Progenitor cell of endocrine pancreas (in vitro differentiated cells): ENCODE measurements around the gene ATP10B. TPM values are rescaled to one million over a fixed set of nuclear protein-coding genes. Genes with fewer than 3 reads are reported as not detected.

ENCODE experiments used
- DNase-seq: peaks from one replicate; pipeline ENCODE4 v3.0.0; 2021; ENCODE audit warnings: low spot score; ENCODE audit not compliant: unreplicated experiment
- H3K27ac Mint-ChIP-seq: 2 replicates; pipeline ENCODE4 v1.8.0; 2021; ENCODE audit warnings: mild to moderate bottlenecking, moderate library complexity, mixed read lengths
- H3K27me3 Mint-ChIP-seq: 2 replicates; pipeline ENCODE4 v1.8.0; 2021; ENCODE audit warnings: mixed read lengths
- H3K36me3 Mint-ChIP-seq: 2 replicates; pipeline ENCODE4 v1.8.0; 2022; ENCODE audit warnings: mixed read lengths; ENCODE audit not compliant: insufficient read depth
- H3K4me1 Mint-ChIP-seq: 2 replicates; pipeline ENCODE4 v1.8.0; 2021; ENCODE audit warnings: low read depth, mixed read lengths
- H3K4me3 Mint-ChIP-seq: 2 replicates; pipeline ENCODE4 v1.8.0; 2021; ENCODE audit warnings: low read depth, mild to moderate bottlenecking, moderate library complexity, mixed read lengths
- H3K9me3 Mint-ChIP-seq: 2 replicates; pipeline ENCODE4 v1.8.0; 2021; ENCODE audit warnings: low read depth, mixed read lengths
- total RNA-seq: library from RNA; stranded (reverse); gene quantifications from 2 replicates; pipeline ENCODE4 v1.2.1, GENCODE V29; 2021
- TF ChIP-seq, protein P1 (sequence below): fragments of 200-600 bp; sonication (generic); IDR thresholded peaks from one replicate; pipeline ENCODE4 v1.5.0; 2021; ENCODE audit warnings: antibody characterized with exemption, mild to moderate bottlenecking; ENCODE audit not compliant: unreplicated experiment

ATP10B gene
- total RNA-seq, 1 donor from 2014 or later = 1.7 TPM

DNA sequence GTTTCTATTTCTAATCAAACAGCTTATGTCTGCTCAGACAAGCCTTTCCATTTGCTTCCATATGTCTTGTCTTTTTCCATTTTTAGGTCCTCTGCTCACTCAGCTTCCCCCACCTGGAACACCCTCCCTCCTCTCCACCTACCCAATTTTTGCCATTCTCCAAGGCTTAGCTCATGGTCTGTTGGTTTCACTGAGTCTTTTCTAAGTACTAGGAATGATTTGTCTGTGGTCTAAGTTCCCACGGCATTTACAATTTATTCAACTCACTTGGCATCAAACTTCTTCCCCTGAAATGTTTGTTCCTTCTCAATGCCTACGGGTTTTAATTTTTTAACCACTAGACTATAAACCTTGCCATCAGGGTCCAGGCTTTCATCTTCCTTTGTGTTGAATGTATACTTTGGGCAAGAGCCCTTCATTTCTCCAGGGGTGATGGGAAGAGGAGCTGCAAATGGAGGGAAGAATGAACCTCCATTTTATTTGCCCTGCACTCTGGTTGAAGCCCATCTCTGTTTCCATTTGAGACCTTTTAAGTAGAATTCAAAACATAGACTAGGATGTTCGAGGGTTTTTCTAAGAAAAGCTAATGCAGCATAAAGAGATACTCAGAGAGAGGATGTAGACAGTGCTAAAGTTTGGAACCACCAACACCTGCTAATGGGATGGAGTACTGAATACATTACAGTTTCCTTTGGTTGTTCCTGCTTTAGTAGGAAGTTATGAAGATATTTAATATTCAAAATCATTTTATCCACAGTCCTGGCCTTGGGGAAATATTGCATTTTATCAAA is 326.3 kb downstream of the ATP10B start:
- no peak overlapping the region for H3K4me3 Mint-ChIP-seq
- no peaks in the 10 kb centered on the region for H3K9me3 Mint-ChIP-seq
- TF ChIP-seq, protein P1, sequence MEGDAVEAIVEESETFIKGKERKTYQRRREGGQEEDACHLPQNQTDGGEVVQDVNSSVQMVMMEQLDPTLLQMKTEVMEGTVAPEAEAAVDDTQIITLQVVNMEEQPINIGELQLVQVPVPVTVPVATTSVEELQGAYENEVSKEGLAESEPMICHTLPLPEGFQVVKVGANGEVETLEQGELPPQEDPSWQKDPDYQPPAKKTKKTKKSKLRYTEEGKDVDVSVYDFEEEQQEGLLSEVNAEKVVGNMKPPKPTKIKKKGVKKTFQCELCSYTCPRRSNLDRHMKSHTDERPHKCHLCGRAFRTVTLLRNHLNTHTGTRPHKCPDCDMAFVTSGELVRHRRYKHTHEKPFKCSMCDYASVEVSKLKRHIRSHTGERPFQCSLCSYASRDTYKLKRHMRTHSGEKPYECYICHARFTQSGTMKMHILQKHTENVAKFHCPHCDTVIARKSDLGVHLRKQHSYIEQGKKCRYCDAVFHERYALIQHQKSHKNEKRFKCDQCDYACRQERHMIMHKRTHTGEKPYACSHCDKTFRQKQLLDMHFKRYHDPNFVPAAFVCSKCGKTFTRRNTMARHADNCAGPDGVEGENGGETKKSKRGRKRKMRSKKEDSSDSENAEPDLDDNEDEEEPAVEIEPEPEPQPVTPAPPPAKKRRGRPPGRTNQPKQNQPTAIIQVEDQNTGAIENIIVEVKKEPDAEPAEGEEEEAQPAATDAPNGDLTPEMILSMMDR = no peak
- DNase-seq = no peak
- H3K27me3 Mint-ChIP-seq = peaks cover 5% of the 10 kb centered on the region
- H3K27ac Mint-ChIP-seq = peak overlapping the region; percentile 27
- no peaks in the 10 kb centered on the region for H3K36me3 Mint-ChIP-seq
- H3K4me1 Mint-ChIP-seq = peaks cover 5% of the 10 kb centered on the region

- no peaks in the 10 kb centered on the region for H3K9me3 Mint-ChIP-seq
Observed at GRCh38 chr5:160524827-160525226, 327.2 kb downstream of the ATP10B start.

GRCh38 chr5:160523502-160524163 is 328.4 kb downstream of the ATP10B start:
- H3K27me3 Mint-ChIP-seq = peaks cover 5% of the 10 kb centered on the region
- TF ChIP-seq, protein P1 = no peak
- H3K4me3 Mint-ChIP-seq = no peak overlapping the region
- peaks cover 10% of the 10 kb centered on the region for H3K4me1 Mint-ChIP-seq
- no peak overlapping the region for H3K27ac Mint-ChIP-seq
- H3K9me3 Mint-ChIP-seq = no peaks in the 10 kb centered on the region
- H3K36me3 Mint-ChIP-seq = no peaks in the 10 kb centered on the region
- DNase-seq = no peak

More at GRCh38 chr5:160524827-160525226, 327.2 kb downstream of the ATP10B start:
- TF ChIP-seq, protein P1 = no peak
- peaks cover 8% of the 10 kb centered on the region for H3K4me1 Mint-ChIP-seq
- H3K27ac Mint-ChIP-seq = no peak overlapping the region
- H3K36me3 Mint-ChIP-seq = no peaks in the 10 kb centered on the region
- DNase-seq = no peak
- no peak overlapping the region for H3K4me3 Mint-ChIP-seq
- H3K27me3 Mint-ChIP-seq = peaks cover 5% of the 10 kb centered on the region

DNA sequence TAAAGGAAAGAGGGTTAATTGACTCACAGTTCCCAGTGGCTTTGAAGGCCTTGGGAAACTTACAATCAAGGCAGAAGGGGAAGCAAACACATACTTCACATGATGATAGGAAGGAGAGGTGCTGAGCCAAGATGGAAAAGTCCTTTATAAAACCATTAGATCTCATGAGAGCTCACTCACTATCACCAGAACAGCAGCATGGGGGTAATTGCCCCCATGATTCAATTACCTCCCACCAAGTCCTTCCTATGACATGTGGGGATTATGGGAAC is 330.7 kb downstream of the ATP10B start:
- Mint-ChIP-seq H3K4me3 (no peak overlapping the region), H3K36me3 (no peaks in the 10 kb centered on the region), H3K9me3 (no peaks in the 10 kb centered on the region), H3K27ac (peak overlapping the region; percentile 15), H3K27me3 (no peaks in the 10 kb centered on the region), H3K4me1 (peaks cover 13% of the 10 kb centered on the region)
- TF ChIP-seq, protein P1 = no peak
- no peak for DNase-seq

- Mint-ChIP-seq H3K27me3 (no peaks in the 10 kb centered on the region), H3K36me3 (no peaks in the 10 kb centered on the region), H3K4me3 (no peak overlapping the region), H3K9me3 (no peaks in the 10 kb centered on the region), H3K27ac (peak overlapping the region; percentile 15), H3K4me1 (peaks cover 16% of the 10 kb centered on the region)
- DNase-seq = no peak
- TF ChIP-seq, protein P1 = no peak
Observed at GRCh38 chr5:160520609-160521391, 331.2 kb downstream of the ATP10B start.
